ENCODE results near the gene CEP19. TPM values are rescaled to one million over a fixed set of nuclear protein-coding genes. Genes with fewer than 3 reads are reported as not detected.

Gene CEP19
- total RNA-seq, 2 donors from 2014 or later: 1.1 to 1.4 TPM

GRCh38 chr3:196712514-196713413, 714 bp upstream of the CEP19 start:
- peak overlapping the region; percentile 87 to 94 for H3K27ac ChIP-seq
- peak overlapping the region; percentile 80 to 84 for H3K4me3 ChIP-seq
- no peaks in the 10 kb centered on the region for H3K27me3 ChIP-seq
- H3K4me1 ChIP-seq: peaks cover 0 to 19% of the 10 kb centered on the region in 2 donors
- DNase-seq (ENCODE audit: low spot score): no peak
- TF ChIP-seq CTCF (IDR thresholded peaks at IDR 0.05): no peak
- no peaks in the 10 kb centered on the region for H3K36me3 ChIP-seq
- no peaks in the 10 kb centered on the region for H3K9me3 ChIP-seq

GRCh38 chr3:196708467-196708866, 3.6 kb downstream of the CEP19 start:
- no peak for TF ChIP-seq CTCF (IDR thresholded peaks at IDR 0.05)
- H3K27ac ChIP-seq: no peak overlapping the region
- DNase-seq (ENCODE audit: low spot score): no peak
- no peak overlapping the region for H3K4me3 ChIP-seq
- no peaks in the 10 kb centered on the region for H3K27me3 ChIP-seq
- H3K4me1 ChIP-seq: peaks cover 0 to 15% of the 10 kb centered on the region in 2 donors
- H3K9me3 ChIP-seq: no peaks in the 10 kb centered on the region
- no peaks in the 10 kb centered on the region for H3K36me3 ChIP-seq

GRCh38 chr3:196707566-196707965, 4.5 kb downstream of the CEP19 start:
- Histone ChIP-seq H3K27ac (no peak overlapping the region), H3K36me3 (no peaks in the 10 kb centered on the region), H3K27me3 (no peaks in the 10 kb centered on the region), H3K9me3 (no peaks in the 10 kb centered on the region), H3K4me1 (peaks cover 0 to 7% of the 10 kb centered on the region in 2 donors), H3K4me3 (no peak overlapping the region)
- TF ChIP-seq CTCF (IDR thresholded peaks at IDR 0.05): no peak
- DNase-seq (ENCODE audit: low spot score): no peak

GRCh38 chr3:196706731-196707130, 5.3 kb downstream of the CEP19 start:
- Histone ChIP-seq H3K36me3 (no peaks in the 10 kb centered on the region), H3K4me3 (no peak overlapping the region), H3K27me3 (no peaks in the 10 kb centered on the region), H3K27ac (no peak overlapping the region), H3K4me1 (peaks cover 0 to 7% of the 10 kb centered on the region in 2 donors), H3K9me3 (no peaks in the 10 kb centered on the region)
- no peak for TF ChIP-seq CTCF (IDR thresholded peaks at IDR 0.05)
- DNase-seq (ENCODE audit: low spot score): no peak

- H3K36me3 ChIP-seq: no peaks in the 10 kb centered on the region
- H3K4me1 ChIP-seq: peaks cover 0 to 5% of the 10 kb centered on the region in 2 donors
- H3K27me3 ChIP-seq: no peaks in the 10 kb centered on the region
- TF ChIP-seq CTCF (IDR thresholded peaks at IDR 0.05): no peak
- no peak overlapping the region for H3K4me3 ChIP-seq
- H3K27ac ChIP-seq: no peak overlapping the region
- no peaks in the 10 kb centered on the region for H3K9me3 ChIP-seq
- no peak for DNase-seq (ENCODE audit: low spot score)
Measured at GRCh38 chr3:196706327-196706726, 5.7 kb downstream of the CEP19 start.

All from right atrium auricular region (tissue), 2 donors.